Measurements from ENCODE around the gene MTHFD1L.

GRCh38 chr6:151075930-151076555 lies 210.5 kb downstream of the MTHFD1L start:
- TF ChIP-seq CTCF (IDR thresholded peaks at IDR 0.05; ENCODE audit: low read depth, low read length, poor library complexity, severe bottlenecking) (no peak), EZH2phosphoT487 (IDR thresholded peaks at IDR 0.05; ENCODE audit: borderline replicate concordance, low read length) (no peak)

Data from DOHH2 (cell line).